GM19455 (cell line): ENCODE results near the gene SPP2.

ENCODE experiments used
- ATAC-seq: cut with Tn5 transposase; IDR thresholded peaks from one replicate; pipeline ENCODE4 v1.9.1; 2021; ENCODE audit not compliant: unreplicated experiment

The SPP2 gene

DNA sequence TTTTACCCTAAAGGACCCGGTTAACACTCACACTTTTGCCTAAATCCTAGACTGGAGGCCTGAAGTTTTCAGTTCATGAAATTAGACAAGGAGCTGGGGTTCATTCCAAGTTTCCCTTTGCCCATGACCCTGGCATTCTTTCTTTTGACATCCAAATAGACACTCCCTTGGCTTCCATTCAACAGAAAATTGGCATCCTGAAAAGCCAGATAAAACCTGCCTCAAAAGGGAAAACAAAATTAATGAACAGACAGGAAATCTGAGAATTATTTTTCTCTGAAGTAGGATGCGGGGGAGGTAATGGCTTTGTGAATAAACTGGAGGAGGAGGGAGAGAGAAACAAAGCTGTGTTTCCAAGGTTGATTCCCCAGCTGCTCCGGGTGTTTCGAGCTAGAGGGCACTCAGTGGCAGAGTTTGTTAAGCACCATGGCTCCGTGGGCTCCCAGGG is 41.0 kb downstream of the SPP2 start:
- no peak for ATAC-seq

DNA sequence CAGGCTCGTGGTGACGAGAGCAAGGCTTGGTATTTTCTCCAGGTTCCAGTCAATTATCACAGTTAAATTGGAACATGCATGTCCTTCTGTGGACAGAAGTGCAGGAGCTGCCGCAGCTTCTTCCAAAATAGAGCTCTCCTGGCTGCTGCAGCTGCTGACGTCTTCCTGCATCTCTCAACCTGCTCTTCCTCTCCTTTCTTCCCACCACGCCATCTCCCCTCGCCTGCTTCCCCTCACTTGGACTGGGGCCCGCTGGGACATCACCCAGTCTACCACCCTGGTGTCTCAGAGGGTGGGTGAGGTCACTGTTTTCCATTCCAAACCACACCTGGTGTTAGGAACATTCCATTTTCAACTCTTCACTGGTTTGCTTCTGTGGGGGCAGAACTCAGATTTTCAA is 41.4 kb downstream of the SPP2 start:
- ATAC-seq: no peak

DNA sequence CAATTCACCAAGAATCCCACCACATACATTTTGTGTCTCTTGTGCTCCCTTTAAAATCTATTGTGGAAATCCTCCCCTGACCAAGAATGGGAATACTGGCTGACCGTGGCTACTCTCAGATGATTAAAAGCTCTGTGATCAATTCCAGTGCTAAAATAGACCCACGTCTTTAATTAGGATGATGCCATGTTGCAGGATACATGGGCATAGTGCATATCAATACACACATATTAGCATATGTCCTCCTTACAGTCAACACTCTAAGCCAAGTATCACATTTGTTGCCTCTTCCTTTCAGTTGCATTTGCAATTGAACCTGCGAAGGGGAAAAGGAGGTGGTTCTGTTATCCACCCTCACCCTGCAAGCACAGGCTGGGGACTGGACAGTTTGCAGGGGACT is 41.8 kb downstream of the SPP2 start:
- no peak for ATAC-seq

DNA sequence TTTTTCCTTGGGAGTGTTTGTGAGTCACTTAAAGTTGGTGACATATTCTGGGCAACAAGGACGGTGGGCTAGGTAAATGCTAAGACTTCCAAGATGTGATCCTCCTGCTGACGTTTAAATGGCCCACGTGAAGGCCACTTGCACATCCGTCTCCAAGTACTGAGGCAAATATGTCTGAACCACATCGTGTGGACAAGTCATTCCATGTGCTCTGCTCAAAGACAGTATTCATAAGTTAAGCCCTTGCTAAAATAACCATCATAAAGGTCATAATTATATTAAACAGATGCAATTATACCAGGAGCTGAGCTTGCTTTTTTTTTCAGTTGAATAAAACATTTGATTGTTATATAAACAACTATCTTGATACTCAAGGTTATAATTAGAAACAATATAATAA is 44.8 kb downstream of the SPP2 start:
- ATAC-seq: no peak

DNA sequence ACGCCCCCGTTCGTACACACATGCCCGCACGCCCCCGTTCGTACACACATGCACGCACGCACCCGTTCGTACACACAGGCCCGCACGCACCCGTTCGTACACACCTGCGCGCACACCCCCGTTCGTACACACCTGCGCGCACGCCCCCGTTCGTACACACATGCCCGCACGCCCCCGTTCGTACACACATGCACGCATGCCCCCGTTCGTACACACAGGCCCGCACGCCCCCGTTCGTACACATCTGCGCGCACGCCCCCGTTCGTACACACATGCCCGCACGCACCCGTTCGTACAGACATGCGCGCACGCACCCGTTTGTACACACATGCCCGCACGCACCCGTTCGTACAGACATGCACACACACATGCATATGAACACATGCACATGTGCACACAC is 45.7 kb downstream of the SPP2 start:
- ATAC-seq: no peak

DNA sequence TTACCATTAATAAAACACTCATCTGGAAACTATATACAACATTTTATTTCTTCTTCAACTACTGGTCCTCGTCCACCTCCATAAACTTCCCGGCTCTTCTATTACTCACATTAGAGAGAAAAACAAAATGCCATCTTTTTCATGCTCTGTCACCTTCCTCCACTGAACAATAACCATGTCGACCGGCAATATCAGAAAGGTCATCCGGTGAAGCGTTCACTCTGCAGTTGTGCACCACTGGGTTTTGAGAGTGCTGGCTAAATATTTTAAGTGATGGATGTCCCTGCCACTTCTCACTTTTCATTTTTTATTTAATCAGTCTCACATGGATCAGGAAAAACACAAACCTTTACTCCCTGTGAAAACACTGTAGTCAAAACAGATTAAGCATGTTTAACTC is 48.2 kb downstream of the SPP2 start:
- no peak for ATAC-seq

DNA sequence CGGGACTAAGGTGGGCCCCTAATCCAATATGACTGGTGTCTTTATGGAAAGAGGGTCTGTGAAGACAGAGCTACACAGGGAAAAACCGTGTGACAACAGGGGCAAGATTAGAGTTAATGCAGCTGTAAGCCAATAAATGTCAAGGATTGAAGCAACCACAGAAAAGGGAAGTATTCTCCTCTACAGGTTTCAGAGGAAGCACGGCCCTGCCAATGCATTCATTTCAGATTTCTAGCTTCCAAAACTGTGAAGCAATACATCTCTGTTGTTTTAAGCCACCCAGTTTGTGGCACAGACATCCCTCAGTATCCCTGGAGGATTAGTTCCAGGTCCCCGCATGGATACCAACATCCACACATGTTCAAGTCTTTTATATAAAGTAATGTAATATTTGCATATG is 48.8 kb downstream of the SPP2 start:
- no peak for ATAC-seq

DNA sequence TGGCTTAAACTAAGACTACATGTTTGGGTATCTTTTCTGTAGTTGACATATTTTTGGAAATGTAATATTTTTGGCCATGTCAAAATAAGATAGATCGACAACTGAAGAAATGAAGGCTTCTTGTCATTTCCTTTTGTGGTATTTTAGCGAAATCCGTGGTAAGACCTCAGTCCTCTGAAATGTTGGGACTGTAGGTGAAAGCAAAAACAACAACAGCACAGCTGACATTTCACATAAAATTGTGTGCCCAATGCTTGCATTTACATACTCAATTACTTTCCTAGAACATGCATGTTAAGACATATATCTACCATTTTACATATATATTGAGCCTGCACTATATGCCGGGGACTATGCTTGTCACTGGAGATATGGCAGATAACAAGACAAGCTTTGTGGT is 50.2 kb downstream of the SPP2 start:
- ATAC-seq: no peak

DNA sequence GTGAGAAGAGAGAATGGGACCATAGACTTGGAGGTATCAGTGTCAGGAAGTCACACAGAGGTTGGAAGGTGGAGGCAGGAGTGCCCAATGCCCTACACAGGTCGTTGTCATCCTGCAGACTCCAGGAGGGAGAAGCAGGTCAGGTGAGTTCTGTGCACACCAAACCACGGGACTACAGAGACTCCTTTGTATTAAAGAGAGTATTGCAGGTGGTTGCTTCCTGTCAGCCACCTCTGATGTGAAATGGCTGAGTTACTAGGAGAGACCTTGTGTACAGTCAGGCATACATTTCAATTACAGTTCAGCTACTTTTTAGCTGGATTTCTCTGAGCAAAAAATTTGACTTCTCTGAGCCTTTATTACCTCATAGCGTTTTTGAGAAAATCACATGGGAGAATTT is 51.6 kb downstream of the SPP2 start:
- no peak for ATAC-seq

DNA sequence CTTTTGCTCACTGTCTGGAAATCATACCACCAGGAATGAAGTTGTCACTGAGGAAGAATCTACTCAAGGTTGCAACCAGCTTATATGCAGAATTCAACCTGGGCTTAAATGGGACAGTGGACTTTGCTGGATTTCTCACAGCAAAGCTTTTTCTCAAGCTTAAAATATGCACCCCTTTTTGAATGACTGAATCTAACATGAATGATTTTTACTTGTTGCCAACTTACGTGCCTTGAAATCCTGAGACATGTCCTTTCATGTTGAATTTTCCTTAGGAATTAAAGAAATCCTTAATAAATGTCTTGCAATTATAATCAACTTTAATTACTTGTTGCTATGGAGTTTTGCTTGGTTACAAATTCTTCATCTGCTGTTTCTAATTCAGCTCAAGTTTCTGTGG is 57.4 kb downstream of the SPP2 start:
- ATAC-seq: no peak

DNA sequence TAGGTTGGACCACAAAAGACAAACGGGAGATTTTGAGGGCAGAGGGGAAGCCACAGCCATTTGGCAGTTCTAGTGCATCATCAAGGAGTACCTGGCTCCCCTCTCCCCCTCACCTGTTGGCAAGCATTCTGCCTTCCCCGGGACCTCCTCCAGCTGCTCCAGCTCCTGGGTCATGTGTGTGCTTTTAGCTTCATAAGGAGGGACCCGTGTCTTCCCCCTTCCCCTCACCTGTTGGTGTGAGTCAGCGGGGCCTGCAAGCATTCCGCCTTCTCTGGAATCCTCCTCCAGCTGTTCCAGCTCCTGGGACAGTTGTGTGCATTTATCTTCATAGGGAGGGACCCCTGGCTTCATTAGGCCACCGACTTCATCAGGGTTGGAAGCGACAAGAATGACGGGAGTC is 58.8 kb downstream of the SPP2 start:
- no peak for ATAC-seq

DNA sequence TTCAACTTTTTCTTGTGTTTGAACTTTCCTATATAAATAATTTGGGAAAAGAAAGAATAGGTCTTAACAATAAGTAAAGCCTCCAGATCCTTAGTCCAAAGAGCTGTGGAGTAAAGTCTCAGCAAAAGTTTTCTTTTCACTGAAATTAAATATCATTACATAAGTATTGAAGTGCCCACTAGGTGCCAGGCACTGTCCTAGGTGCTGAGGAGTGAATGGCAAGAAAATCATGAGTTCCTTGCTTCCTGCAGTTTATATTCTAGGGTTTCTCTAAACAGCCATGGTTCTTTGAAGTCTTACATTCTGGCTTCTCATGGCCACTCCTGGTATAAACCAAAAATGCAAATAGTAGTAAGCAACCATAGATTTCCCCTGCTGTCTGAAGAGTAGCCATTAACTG is 59.7 kb downstream of the SPP2 start:
- no peak for ATAC-seq

DNA sequence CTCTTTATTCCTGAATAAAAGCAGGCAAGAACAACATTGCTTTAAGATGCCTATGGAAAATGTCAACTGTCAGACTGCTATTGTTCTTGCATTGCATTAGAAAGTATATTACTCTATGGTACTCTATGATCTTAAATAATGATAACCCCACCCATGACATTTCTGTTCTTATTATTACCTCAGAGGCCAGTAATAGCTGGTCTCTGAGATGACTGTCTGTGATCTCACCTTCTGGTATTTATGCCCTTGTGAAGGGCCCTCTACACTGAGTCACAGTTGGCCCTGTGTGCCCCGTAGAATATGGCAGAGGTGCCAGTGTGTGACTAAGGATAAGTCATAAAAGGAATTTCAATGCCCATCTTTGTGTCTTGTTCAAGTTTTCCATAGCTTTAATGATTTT is 61.0 kb downstream of the SPP2 start:
- no peak for ATAC-seq

DNA sequence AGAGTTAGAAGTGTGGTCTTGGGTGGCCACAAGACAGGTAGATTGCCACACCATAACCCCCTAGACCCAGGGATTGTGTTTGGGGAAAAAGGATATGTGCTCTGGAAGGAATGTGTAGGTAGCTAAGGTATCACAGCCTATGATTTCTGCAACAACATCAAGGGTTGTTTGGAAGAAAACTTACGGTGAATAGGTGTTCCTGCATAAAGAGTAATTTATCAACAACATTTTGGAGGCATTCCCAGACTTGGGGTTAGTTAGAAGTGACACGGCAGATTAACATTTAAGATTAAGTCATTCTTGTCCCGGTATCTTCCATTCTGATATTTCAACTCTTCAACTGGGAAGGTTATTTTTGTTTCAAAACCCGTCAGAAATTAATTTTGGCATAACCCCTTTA is 65.5 kb downstream of the SPP2 start:
- no peak for ATAC-seq

DNA sequence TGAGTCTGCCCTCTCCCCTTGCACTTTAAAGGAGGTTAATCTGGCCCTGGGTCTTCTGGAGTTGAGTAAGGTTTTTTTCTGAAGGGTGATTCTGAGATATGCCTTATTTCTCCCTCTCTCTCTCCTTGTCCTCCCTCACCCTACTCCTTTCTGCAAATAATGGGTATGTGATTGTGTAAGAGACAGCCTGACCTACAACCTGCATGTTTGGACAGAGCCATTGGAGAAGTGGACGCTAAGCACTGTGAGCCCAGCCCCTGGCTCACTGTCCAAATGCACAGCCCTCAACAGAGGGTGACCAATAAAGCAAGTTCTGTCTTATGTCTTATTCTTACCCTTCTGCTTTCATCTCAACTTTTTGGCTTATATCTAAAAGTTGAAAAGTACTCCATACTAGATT is 71.5 kb downstream of the SPP2 start:
- ATAC-seq: no peak

DNA sequence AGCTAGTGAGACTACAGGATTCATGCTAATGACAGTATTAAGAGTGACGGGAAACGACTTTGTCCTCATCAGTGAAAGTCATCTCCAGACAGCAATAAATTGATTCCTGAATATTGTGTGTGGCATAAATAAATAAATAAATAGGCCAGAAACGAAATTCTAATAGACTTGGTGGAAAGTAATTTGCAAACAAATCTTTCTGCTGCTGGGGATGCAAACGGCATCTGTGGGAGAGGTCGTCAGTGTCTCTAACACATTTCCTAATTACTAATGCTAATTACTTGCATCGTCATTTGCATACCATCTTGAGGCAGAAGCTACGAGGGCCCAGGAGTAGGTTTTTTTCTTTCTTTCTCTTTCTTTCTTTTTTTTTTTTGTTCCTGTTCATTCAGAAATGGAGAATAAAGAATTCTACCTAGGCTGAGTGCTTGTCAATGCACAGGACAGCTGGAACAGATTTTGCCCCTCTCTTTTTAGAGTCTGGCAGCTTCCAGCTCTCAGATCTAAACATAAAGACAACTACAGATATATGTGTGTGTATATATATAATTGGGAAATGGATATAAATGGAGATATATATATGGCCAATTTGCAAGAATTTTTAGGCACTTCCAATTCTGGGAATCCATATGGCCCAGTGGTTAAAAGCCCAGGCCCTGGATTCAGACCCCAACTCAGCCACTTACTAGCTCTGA is 75.1 kb downstream of the SPP2 start:
- ATAC-seq: no peak

DNA sequence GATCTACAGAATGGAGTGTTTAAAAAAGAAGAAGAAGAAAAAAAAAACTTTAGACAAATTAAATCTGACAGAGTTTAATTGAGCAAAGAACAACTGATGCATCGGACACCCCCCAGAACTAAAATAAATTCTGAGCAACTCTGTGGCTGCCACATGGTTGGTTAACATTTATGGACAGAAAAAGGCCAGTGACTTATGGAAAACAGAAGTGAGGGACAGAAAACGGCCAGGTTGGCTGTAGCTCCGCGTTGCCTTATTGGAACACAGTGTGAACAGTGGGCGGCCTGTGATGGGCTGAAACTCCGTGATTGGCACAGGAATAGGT is 75.6 kb downstream of the SPP2 start:
- ATAC-seq: no peak
